HFFc6 (cell line): ENCODE measurements around the gene BDNF. TPM values are rescaled to one million over a fixed set of nuclear protein-coding genes. Genes with fewer than 3 reads are reported as not detected.
"Not testable (repeated sequence)": the region's sequence is repeated elsewhere in the genome, so short reads cannot be mapped to it uniquely, and the experiment has no call there.

Source experiments
- DNase-seq: peaks from one replicate; pipeline ENCODE4 v3.0.0-alpha.2; 2018
- H3K27ac Mint-ChIP-seq: 2 replicates; pipeline ENCODE4 v1.8.0; 2020; ENCODE audit warnings: mild to moderate bottlenecking, mixed read lengths
- H3K27me3 Mint-ChIP-seq: 2 replicates; pipeline ENCODE4 v1.8.0; 2021; ENCODE audit warnings: mild to moderate bottlenecking, moderate library complexity, mixed read lengths; ENCODE audit not compliant: insufficient read depth
- H3K36me3 Mint-ChIP-seq: 2 replicates; pipeline ENCODE4 v1.8.0; 2021; ENCODE audit warnings: low read depth, mixed read lengths
- H3K4me1 Mint-ChIP-seq: 2 replicates; pipeline ENCODE4 v1.8.0; 2020; ENCODE audit warnings: low read depth, mixed read lengths
- H3K4me3 Mint-ChIP-seq: 2 replicates; pipeline ENCODE4 v1.8.0; 2020; ENCODE audit warnings: mild to moderate bottlenecking, moderate library complexity, mixed read lengths
- H3K9me3 Mint-ChIP-seq: 2 replicates; pipeline ENCODE4 v1.8.0; 2020; ENCODE audit warnings: mild to moderate bottlenecking, mixed read lengths
- CTCF ChIP-seq: fragments of 200-600 bp; sonication (generic); IDR thresholded peaks from 2 replicates; pipeline ENCODE4 v1.5.0; 2021; ENCODE audit warnings: antibody characterized with exemption, mild to moderate bottlenecking
- total RNA-seq, 6 experiments: library from RNA; stranded (reverse); fragmentation: NEBNext Ultra II Directional; extraction: Animal tissue kit (Norgen Biotek cat#: 25700); gene quantifications; 2 replicates in 1 of 6; 3 replicates in 5 of 6; pipeline ENCODE4 v1.2.3, GENCODE V29; 2021

Gene BDNF
- total RNA-seq, 6 experiments from 2014 or later: 62.1 to 92.2 (median 90.0) TPM

GRCh38 chr11:27648840-27649239 lies 51.4 kb downstream of the BDNF start:
- peaks cover 60% of the 10 kb centered on the region for H3K4me1 Mint-ChIP-seq
- H3K27ac Mint-ChIP-seq: peak overlapping the region; percentile 57
- no peak for TF ChIP-seq CTCF
- peaks cover 34% of the 10 kb centered on the region for H3K36me3 Mint-ChIP-seq
- peaks cover 42% of the 10 kb centered on the region for H3K27me3 Mint-ChIP-seq
- H3K4me3 Mint-ChIP-seq: peak overlapping the region; percentile 18; the same call in 1 of the 2 replicates
- no peak for DNase-seq
- peaks cover 5% of the 10 kb centered on the region; the same call in 1 of the 2 replicates for H3K9me3 Mint-ChIP-seq

- Mint-ChIP-seq H3K27ac (peak overlapping the region; percentile 55; the same call in 1 of the 2 replicates), H3K4me3 (no peak overlapping the region), H3K27me3 (peaks cover 38% of the 10 kb centered on the region), H3K9me3 (peaks cover 5% of the 10 kb centered on the region; the same call in 1 of the 2 replicates), H3K4me1 (peaks cover 36% of the 10 kb centered on the region), H3K36me3 (peaks cover 8% of the 10 kb centered on the region)
- DNase-seq: no peak
- TF ChIP-seq CTCF: no peak
These were observed 54.0 kb downstream of the BDNF start for GRCh38 chr11:27646051-27646818.

GRCh38 chr11:27642954-27643353 lies 57.3 kb downstream of the BDNF start:
- peaks cover 11% of the 10 kb centered on the region; the same call in 1 of the 2 replicates for H3K4me1 Mint-ChIP-seq
- H3K9me3 Mint-ChIP-seq: no peaks in the 10 kb centered on the region
- no peak for DNase-seq
- H3K27ac Mint-ChIP-seq: no peak overlapping the region
- H3K27me3 Mint-ChIP-seq: peaks cover 17% of the 10 kb centered on the region
- no peak for TF ChIP-seq CTCF
- no peak overlapping the region for H3K4me3 Mint-ChIP-seq
- peaks cover 4% of the 10 kb centered on the region; the same call in 1 of the 2 replicates for H3K36me3 Mint-ChIP-seq

GRCh38 chr11:27640954-27641353 lies 59.3 kb downstream of the BDNF start:
- peaks cover 6% of the 10 kb centered on the region; the same call in 1 of the 2 replicates for H3K4me1 Mint-ChIP-seq
- peaks cover 17% of the 10 kb centered on the region for H3K36me3 Mint-ChIP-seq
- TF ChIP-seq CTCF: no peak
- peaks cover 13% of the 10 kb centered on the region; the same call in 1 of the 2 replicates for H3K9me3 Mint-ChIP-seq
- no peak overlapping the region for H3K4me3 Mint-ChIP-seq
- H3K27me3 Mint-ChIP-seq: peaks cover 8% of the 10 kb centered on the region
- DNase-seq: no peak
- no peak overlapping the region for H3K27ac Mint-ChIP-seq

- H3K4me1 Mint-ChIP-seq: no peaks in the 10 kb centered on the region
- peaks cover 21% of the 10 kb centered on the region for H3K9me3 Mint-ChIP-seq
- no peak for DNase-seq
- H3K4me3 Mint-ChIP-seq: no peak overlapping the region
- H3K36me3 Mint-ChIP-seq: peaks cover 21% of the 10 kb centered on the region
- no peak overlapping the region for H3K27ac Mint-ChIP-seq
- H3K27me3 Mint-ChIP-seq: peaks cover 4% of the 10 kb centered on the region
- TF ChIP-seq CTCF: no peak
These were observed 64.7 kb downstream of the BDNF start for GRCh38 chr11:27635567-27636037.

GRCh38 chr11:27634776-27635175 lies 65.5 kb downstream of the BDNF start:
- H3K27ac Mint-ChIP-seq, H3K27me3 Mint-ChIP-seq, H3K4me1 Mint-ChIP-seq, DNase-seq, H3K4me3 Mint-ChIP-seq: not testable (repeated sequence)
- Mint-ChIP-seq H3K9me3 (peaks cover 21% of the 10 kb centered on the region), H3K36me3 (peaks cover 21% of the 10 kb centered on the region)

- not testable (repeated sequence) for DNase-seq, H3K4me1 Mint-ChIP-seq, H3K27ac Mint-ChIP-seq, H3K4me3 Mint-ChIP-seq, H3K27me3 Mint-ChIP-seq
- H3K36me3 Mint-ChIP-seq: peaks cover 21% of the 10 kb centered on the region
- peaks cover 21% of the 10 kb centered on the region for H3K9me3 Mint-ChIP-seq
These were observed 66.0 kb downstream of the BDNF start for GRCh38 chr11:27634282-27634681.

GRCh38 chr11:27629023-27629422 lies 71.2 kb downstream of the BDNF start:
- H3K9me3 Mint-ChIP-seq, H3K27ac Mint-ChIP-seq, H3K36me3 Mint-ChIP-seq, H3K4me1 Mint-ChIP-seq, H3K4me3 Mint-ChIP-seq, DNase-seq: not testable (repeated sequence)
- H3K27me3 Mint-ChIP-seq: peaks cover 18% of the 10 kb centered on the region
